D721Med (cell line): ENCODE data around the gene GOLGA6C.
"Not testable (repeated sequence)": the region's sequence is repeated elsewhere in the genome, so short reads cannot be mapped to it uniquely, and the experiment has no call there.

Experiments
- DNase-seq: peaks from one replicate; pipeline ENCODE4 v3.0.0; 2011; ENCODE audit warnings: low spot score; ENCODE audit not compliant: insufficient read length
- FAIRE-seq: peaks from 2 replicates; lab custom pipeline; 2011; peaks lifted over from hg19 to GRCh38; lab: Jason Lieb, UNC
- TF ChIP-seq, protein P1 (sequence below): IDR thresholded peaks from 2 replicates; pipeline ENCODE4 v1.5.1; 2012; ENCODE audit warnings: mild to moderate bottlenecking, control low read depth; ENCODE audit not compliant: insufficient read depth; ENCODE audit errors: missing control alignments

GOLGA6C gene

DNA sequence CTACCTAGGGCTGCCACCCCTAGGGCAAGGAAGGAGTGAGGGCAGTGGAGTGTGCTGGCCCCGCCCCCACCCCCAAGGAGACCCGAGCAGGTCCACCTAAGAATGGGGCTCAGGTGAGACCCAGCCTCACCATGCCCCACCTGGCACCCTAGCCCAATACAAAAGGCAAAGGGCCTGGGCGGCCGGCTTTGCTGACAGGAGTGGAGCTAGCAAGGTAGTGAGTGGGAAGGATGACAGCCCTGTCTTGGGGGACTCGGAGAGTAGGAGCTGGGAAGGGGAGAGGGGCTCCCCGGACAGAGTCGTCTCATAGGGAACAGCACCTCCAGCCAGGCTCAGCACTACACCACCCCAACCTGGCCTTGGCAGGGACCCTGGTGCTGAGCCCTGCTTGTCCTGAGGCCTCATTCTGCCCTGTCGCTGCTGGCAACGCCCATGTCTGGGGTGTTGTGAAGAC lies 44.3 kb upstream of the GOLGA6C start:
- DNase-seq, result no peak
- TF ChIP-seq, protein P1, sequence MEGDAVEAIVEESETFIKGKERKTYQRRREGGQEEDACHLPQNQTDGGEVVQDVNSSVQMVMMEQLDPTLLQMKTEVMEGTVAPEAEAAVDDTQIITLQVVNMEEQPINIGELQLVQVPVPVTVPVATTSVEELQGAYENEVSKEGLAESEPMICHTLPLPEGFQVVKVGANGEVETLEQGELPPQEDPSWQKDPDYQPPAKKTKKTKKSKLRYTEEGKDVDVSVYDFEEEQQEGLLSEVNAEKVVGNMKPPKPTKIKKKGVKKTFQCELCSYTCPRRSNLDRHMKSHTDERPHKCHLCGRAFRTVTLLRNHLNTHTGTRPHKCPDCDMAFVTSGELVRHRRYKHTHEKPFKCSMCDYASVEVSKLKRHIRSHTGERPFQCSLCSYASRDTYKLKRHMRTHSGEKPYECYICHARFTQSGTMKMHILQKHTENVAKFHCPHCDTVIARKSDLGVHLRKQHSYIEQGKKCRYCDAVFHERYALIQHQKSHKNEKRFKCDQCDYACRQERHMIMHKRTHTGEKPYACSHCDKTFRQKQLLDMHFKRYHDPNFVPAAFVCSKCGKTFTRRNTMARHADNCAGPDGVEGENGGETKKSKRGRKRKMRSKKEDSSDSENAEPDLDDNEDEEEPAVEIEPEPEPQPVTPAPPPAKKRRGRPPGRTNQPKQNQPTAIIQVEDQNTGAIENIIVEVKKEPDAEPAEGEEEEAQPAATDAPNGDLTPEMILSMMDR, result no peak
- no peak for FAIRE-seq

DNA sequence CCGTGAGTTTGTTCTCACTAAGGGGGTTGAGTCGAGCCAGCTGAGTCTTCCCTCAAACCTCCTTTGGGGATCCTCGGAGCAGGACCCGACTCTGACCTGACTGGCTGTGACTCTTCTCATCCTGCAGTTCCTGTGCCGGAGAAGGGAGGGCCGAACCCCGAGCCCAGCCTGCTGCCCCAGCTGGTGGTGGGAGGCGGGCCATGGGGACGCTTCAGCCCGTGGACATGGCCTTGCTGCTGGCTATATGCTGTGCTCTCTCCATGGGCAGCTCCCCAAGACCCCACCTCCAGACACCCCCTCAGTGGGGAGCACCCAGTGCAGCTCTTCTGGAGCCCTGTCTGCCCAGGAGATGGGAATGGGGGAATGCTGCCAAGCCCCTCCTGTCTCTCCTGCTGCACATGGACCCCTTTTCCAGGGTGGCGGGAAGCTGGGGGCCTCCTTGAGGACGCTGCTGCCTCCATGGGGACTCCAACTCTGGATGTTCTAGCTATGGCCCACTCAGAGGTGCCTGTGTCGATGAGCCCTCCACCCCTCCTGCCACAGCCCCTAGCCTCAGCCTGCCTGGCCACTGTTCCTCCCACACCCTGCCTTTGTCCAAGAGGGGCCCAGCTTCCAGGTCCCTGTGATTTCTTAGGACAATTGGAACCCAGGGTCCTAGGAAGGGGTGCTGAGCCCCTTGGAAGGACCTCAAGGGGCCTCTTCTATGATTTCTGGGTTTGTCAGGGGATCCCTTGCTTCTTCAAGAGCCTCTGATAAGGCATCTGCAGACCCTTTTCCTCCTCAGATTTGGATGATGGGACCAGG lies 43.6 kb upstream of the GOLGA6C start:
- TF ChIP-seq, protein P1, result no peak
- no peak for FAIRE-seq
- no peak for DNase-seq

DNA sequence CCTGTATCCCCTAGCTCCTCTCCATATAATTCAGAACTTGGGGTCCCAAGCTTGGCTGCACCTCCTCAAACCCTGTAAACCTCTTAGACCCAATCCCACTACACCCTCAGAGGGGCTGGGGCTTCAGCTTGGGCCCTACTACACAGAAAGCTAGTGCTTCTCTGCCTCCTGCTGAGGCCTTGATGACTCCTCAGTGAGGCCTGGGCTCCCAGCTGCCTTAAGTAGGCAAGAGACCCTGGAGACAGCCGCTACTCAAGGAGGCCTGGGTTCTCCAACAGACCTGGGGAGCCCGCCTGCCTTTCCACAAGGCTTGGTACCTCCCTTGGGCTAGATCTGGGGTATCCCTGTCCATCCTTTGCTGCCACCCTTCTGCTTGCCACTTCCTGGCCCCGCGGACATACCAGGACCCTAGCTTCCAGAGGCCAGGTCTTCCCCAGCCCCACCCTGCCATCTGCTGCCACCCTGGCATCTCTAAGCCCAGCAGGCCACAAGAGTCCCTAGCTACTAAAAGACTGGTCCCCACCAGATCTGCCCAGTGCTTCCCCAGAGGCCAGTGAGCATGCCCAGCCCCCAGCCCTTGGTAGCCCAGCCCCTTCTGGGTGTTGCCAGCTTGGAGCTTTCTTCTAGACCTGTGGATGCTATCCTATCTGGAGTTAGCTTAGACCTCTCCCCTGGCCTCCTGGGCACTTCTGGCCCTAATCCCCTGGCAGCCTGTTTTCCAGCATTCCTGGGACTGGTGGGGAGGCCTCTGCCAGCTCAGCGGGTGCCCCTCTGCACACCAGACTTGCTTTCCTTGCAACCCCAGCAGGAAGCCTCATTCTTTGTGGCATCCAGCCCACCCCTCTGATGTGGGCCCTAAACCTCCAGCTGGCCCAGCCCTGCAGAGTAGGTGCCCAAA lies 42.8 kb upstream of the GOLGA6C start:
- DNase-seq (no peak), FAIRE-seq (no peak)
- TF ChIP-seq, protein P1, result no peak

DNA sequence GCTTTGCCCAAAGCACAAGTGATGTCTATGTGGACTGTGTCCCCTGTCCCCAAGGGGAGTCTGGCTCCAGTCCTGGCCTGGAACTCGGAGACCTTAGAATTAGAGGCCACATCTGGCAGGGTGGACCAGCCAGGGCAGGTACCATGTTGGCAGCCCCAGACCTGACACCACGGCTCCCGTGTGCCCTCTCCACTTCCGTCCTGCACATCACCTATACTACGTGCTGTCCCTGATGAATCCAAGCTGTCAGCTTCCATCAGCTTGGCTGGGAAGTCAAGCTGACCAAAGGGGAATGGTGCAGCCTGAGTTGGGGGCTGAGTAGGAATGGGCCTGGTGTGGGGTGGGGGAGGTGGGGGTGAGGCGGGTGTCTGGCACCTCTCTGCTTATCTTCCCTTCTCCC lies 41.1 kb upstream of the GOLGA6C start:
- no peak for DNase-seq
- no peak for FAIRE-seq
- TF ChIP-seq, protein P1, result no peak

DNA sequence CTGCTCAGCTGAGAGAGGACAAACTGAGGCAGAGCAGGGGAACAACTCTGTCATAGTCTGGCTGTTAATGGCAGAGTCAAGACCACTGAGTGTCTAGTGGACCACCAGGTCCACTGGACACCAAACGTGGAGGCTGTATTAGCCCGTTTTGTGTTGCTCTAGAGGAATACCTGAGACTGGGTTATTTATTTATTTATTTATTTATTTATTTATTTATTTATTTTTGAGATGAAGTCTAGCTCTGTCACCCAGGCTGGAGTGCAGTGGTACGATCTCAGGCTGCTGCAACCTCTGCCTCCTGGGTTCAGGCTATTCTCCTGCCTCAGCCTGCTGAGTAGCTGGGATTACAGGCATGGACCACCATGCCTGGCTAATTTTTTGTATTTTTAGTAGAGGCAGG lies 40.6 kb upstream of the GOLGA6C start:
- DNase-seq, FAIRE-seq: not testable (repeated sequence)

DNA sequence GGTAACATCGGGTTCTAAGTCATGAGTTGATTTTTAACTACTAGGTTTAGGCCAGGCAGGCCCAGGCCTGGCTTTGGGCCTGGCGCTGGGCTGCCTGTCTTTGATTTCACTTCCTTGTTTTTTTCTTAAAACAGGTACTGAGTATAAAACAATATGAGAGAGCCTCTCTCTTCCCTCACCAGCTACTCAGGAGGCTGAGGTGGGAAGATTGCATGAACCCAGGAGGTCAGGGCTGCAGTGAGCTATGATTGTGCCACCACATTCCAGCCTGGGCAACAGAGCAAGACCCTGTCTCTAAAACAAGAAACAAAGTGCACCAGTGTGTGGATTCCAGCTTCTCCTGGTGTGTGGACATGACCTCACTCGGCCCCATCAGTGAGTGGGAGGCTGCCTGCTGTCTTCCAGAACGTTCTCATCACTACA lies 38.6 kb upstream of the GOLGA6C start:
- FAIRE-seq, DNase-seq: not testable (repeated sequence)

DNA sequence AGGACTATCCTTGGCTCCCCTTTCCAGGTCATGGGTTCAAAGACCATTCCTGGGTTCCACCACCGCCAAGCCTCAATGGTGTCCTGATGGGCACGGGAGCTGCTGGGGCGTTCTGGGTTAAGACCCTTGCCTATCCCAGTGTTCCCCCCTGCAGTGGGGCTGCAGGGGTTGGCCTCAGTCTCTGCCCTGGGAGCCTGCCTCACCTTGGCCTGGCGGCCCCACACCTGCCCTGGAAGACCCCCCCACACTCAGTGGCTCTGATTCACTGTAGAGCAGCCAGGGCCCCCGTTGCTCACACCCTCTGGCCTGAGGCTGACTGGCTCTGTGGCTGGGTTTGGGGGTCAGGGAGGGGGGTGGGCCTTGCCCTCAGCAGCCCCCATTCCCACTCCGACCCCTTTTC lies 34.4 kb upstream of the GOLGA6C start:
- DNase-seq (no peak), FAIRE-seq (no peak)
- TF ChIP-seq, protein P1, result no peak

DNA sequence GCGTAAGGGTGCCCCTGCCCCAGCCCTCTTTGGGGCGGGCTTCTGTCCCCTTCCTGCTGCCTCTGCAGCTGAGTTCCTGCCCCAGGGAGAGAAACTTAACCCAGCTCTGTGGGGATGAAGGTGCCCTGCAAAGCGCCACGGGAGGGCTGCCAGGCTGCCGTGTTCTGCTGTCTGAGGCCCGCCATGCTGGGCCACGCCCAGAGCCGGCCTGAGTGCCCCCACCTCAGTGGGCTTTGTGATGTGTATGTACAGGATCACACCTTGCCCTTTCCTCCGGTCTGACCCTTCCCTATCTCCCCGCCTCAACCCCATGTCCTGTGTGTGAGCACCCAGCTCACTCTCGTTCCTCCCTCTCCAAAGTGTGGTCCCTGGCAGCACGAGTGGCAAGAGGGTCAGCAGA lies 33.9 kb upstream of the GOLGA6C start:
- FAIRE-seq (no peak), DNase-seq (no peak)
- TF ChIP-seq, protein P1, result no peak

DNA sequence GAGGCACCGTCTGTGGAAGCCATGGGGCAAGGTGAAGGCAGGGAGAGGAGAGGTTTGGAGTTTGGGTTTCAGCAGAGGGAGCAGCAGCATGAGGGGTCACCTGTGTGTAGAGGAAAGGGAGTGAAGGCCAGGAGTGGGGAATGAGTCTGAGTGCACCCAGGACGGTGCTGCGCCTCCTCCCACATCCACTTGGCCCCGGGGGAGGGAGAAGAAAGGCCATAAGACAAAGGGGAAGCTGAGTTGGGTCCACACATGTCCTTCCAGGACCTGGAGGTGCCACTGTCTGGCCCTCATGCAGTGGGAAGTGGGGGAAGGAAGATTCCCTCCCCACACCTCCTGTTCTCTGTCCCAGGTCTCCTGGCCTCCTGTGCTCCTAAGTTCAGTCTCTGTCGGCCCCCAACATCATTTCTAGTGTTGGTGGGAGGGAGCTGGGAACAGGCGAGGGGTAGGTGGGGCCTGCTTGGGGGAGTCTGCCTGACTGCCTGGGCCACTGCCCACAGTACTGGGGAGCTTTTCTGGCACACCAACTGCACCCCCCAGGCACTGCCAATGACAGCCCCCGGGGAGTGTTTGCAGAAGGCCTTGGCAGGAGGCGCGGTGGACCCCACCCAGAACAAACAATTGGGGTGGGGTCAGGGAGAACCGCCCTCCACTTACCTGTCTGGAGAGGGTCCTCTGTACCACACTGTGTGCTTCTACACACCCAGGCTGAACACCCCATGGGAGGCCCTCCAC lies 32.9 kb upstream of the GOLGA6C start:
- FAIRE-seq, DNase-seq: not testable (repeated sequence)
